ENCODE data around the gene KIR2DL3. TPM values are rescaled to one million over a fixed set of nuclear protein-coding genes. Genes with fewer than 3 reads are reported as not detected.
"Not testable (repeated sequence)": the region's sequence is repeated elsewhere in the genome, so short reads cannot be mapped to it uniquely, and the experiment has no call there.

The KIR2DL3 gene
- not detected for total RNA-seq

DNA sequence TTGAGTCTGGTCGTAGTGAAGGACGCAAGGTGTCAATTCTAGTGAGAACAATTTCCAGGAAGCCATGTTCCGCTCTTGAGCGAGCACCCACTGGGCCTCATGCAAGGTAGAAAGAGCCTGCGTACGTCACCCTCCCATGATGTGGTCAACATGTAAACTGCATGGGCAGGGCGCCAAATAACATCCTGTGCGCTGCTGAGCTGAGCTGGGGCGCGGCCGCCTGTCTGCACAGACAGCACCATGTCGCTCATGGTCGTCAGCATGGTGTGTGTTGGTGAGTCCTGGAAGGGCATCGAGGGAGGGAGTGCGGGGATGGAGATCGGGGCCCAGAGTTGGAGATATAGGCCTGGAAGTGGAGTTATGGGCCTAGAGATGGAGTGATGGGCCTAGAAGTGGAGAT, at the start of gene KIR2DL3:
Gene KIR2DL3, plus strand, starts transcription at position 208 of the 400 bp plus-strand sequence. Its CDS starts 33 bp downstream, at position 241.
- not testable (repeated sequence) for DNase-seq (ENCODE audit: low spot score)

DNA sequence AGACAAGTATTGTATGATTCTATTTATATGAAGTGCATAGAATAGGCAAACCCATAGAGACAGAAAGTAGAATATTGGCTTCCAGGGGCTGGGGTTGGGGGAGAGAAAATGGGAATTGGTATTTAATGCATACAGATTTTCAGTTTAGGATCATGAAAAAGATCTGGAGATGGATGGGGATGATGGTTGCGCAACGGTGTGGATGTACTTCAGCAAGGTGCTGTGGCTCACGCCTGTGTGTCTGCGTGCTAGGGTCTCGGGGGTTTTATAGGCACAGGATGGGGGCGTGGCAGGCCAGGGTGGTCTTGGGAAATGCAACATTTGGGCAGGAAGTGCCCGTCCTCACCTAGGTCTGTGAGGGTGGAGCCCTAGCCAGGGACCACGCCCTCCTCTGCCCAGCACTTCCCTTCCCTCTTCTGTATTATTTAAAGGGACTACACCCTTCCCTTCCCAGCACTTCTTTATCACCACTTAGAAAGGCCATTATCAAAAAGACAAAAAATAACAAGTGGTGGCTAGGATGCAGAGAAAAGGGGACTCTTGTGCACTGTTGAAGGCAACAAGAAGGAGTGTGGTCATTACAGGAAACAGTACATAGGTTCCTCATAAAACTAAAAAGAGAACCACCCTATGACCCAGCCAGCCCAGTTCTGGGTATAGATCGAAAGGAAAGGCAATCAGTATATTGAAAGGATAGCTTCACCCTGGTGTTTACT, 46.6 kb upstream of the KIR2DL3 start:
- no peak for DNase-seq (ENCODE audit: low spot score)

DNA sequence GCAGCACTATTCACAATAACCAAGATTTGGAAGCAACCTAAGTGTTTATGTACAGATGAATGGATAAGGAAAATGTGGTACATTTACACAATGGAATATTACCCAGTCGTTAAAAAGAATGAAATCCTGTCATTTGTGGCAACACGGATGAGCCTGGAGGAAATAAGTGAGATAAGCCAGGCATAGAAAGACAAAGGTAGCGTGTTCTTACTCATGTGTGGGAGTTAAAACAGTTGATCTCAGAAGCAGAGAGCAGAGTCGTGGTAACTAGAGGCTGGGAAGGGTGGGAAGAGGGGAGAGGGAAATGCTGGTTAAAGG, 46.1 kb upstream of the KIR2DL3 start:
- DNase-seq (ENCODE audit: low spot score) = no peak

DNA sequence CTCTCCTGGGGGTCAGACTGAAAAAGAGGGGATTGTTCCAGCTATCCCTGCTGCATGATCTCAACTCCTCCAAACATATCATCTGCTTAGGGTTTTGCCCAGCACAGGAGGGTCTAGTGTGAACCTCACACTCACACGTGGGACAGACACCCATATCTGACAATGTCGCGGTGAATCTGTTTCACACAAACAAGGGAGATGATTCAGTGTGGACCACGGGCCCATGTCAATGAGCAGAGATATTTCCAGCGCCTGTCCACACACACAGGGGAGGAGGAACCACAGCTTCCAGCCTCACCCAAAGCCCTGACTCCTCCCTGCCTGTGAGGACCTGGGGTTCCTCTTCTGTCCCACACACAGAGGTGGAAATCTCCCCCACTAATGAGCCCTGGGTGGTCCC, 43.7 kb upstream of the KIR2DL3 start:
- no peak for DNase-seq (ENCODE audit: low spot score)

DNA sequence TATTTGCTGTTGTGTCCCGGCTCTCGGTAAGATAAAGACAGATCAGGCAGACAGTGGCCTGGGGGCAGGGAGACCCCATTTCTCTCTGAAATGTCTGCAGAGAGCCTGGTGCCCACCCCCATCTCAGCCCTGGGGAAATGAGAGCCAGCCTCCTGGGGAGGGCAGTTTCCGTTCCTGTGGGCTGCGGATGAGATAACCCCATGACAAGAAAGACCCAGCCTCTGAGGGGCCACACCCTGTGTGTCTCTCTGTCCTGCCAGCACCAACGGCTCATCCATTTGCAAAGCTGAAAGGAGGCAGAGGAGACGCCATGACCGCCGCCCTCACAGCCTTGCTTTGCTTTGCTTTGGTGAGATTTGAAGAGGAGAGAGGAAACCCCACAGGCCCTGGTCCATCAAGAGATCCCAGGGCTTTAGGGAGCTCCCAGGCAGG, 42.2 kb upstream of the KIR2DL3 start:
- no peak for DNase-seq (ENCODE audit: low spot score)

DNA sequence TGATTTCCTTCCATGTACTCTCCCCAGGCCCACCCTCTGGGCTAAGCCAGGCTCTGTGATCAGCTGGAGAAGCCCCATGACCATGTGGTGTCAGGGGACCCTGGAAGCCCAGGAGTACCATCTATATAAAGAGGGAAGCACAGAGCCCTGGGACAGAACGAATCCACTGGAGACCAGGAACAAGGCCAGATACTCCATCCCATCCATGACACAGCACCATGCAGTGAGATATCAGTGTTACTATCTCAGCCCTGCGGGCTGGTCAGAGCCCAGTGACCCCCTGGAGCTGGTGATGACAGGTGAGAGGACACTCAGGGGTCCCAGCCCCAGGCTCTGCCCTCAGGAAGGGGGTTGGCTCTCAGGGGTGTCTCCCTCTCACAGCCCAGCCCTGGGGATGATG, 41.5 kb upstream of the KIR2DL3 start:
- no peak for DNase-seq (ENCODE audit: low spot score)

DNA sequence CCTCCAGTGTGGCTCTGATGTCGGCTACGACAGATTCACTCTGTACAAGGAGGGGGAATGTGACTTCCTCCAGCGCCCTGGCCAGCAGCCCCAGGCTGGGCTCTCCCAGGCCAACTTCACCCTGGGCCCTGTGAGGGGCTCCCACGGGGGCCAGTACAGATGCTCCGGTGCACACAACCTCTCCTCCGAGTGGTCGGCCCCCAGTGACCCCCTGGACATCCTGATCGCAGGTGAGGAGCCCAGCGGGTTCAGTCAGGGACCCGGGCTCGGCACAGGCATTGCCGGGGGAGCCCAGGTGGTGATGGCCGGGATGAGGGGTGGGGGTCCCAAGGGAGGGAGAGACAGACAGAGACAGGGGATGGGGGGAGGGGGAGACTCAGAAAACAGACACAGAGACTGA, 40.6 kb upstream of the KIR2DL3 start:
- not testable (repeated sequence) for DNase-seq (ENCODE audit: low spot score)

DNA sequence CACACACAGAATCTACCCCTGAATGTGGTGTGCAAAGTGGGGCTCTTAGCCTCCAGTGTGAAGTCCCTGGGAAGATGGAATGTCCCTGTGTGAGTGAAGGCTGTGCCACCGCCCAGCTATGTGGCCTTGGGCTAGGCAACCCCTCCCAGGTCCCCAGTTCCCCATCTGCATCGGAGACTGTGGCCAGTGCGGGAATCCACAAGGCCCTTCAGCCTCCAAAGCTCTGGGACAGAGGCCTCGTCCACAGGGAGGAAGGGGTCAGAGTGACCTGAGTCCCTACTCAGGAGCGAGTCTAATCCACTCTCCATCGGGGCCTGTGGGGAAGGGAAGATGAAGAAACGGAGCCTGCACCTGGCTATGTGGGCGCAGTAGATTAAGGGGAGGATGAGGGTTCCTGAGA, 33.4 kb upstream of the KIR2DL3 start:
- no peak for DNase-seq (ENCODE audit: low spot score)

DNA sequence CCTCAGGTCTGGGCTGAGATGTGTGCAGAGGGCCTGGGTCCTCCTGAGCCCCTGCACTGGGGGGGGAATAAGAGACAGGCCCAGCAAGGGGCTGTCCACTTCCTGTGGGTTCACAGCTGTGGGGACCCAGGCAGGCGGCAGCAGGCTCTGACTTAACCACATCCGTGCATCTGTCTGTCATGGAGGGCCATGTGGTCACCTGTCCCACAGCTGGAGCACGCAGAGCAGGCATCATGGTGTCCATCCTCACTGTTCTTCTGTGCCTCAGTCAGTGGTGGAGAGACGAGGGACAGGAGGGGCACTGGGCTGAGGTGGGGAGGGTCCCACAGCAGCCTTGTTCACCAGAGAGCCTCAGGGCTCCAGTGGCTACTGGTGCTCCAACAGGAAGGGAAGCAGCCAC, 30.4 kb upstream of the KIR2DL3 start:
- DNase-seq (ENCODE audit: low spot score) = no peak

DNA sequence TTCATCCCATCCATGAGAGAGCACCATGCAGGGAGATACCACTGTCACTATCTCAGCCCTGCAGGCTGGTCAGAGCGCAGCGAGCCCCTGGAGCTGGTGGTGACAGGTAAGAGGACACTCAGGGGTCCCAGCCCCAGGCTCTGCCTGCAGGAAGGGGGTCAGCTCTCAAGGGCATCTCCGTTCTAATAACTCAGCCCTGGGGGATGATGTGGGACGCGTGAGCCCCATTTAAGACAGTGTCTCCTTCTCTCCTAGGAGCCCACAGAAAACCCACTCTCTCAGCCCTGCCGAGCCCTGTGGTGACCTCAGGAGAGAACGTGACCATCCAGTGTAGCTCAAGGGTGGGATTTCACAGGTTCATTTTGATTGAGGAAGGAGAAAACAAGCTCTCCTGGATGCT, 29.5 kb upstream of the KIR2DL3 start:
- no peak for DNase-seq (ENCODE audit: low spot score)

DNA sequence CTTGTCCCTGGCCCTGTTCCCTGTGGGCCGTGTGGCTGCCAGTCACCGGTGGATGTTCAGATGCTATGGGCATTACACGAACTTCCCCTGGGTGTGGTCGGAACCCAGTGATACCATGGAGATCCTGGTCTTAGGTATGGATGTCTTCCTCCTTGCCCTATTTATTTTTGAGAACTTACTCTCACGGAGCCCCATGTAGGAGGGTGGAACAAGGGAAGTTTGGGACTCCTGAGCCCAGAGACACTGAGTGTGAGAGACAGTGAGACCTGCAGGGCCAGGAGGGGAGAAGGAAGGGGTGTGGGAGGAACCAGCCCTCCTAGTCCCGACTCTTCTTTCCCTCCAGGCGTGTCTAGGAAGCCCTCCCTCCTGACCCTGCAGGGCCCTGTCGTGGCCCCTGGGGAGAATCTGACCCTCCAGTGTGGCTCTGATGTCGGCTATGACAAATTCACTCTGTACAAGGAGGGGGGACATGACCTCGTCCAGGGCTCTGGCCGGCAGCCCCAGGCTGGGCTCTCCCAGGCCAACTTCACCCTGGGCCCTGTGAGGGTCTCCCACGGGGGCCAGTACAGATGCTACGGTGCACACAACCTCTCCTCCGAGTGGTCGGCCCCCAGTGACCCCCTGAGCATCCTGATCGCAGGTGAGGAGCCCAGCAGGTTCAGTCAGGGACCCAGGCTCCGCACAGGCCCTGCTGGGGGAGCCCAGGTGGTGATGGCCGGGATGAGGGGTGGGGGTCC, 28.9 kb upstream of the KIR2DL3 start:
- DNase-seq (ENCODE audit: low spot score) = no peak

DNA sequence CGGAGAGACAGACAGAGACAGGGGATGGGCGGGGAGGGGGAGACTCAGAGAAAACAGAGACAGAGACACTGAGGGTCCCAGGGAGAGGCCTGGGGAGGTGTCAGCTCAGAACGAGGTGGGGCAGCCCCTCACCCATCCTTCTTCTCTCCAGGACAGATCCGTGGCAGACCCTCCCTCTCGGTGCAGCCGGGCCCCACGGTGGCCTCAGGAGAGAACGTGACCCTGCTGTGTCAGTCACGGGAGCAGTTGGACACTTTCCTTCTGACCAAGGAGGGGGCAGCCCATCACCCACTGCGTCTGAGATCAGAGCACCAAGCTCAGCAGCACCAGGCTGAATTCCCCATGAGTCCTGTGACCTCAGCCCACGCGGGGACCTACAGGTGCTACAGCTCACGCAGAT, 28.4 kb upstream of the KIR2DL3 start:
- not testable (repeated sequence) for DNase-seq (ENCODE audit: low spot score)

DNA sequence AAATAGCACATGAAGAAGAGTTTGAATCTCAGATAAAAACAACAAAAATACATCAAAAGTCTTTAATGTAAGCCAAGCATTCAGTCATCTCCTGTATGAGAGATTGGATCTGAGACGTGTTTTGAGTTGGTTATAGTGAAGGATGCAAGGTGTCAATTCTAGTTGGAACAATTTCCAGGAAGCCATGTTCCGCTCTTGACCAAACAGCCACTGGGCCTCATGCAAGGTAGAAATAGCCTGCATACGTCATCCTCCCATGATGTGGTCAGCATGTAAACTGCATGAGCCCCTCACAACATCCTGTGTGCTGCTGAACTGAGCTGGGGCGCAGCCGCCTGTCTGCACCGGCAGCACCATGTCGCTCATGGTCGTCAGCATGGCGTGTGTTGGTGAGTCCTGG, 14.2 kb upstream of the KIR2DL3 start, which contains the start of gene KIR3DL3:
Gene KIR3DL3, plus strand, starts transcription at position 301 of the 400 bp plus-strand sequence. Its CDS starts 55 bp downstream, at position 356.
- DNase-seq (ENCODE audit: low spot score) = no peak

DNA sequence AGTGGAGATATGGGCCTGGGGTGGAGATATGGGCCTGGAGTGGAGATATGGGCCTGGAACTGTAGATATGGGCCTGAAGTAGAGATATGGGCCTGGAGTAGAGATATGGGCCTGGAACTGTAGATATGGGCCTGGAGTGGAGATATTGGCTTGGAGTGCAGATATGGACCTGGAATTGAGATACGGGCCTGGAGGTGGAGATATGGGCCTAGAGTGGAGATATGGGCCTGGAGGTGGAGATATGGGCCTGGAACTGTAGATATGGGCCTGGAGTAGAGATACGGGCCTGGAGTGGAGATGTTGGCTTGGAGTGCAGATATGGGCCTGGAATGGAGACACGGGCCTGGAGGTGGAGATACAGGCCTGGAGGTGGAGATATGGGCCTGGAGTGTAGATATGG, 13.7 kb upstream of the KIR2DL3 start:
- no peak for DNase-seq (ENCODE audit: low spot score)

DNA sequence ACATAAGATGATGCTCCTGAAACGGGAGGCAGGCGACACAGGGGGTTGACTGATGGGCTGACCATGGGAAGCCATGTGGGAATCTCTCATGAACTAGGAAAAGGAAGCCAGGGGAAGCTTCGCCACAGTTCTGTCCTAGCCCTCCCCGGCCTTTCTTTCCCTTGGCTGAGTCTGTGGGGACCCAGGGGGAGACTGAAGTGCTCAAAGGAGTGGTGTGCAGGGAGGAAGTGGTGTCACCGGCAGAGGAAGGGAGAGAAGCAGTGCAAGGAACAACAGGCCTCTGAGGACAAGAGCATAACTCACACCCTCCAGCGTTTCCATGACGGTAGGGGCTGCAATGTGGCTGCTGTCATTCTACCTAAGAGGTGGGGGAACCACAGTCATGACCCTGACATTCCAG, 13.0 kb upstream of the KIR2DL3 start:
- no peak for DNase-seq (ENCODE audit: low spot score)

DNA sequence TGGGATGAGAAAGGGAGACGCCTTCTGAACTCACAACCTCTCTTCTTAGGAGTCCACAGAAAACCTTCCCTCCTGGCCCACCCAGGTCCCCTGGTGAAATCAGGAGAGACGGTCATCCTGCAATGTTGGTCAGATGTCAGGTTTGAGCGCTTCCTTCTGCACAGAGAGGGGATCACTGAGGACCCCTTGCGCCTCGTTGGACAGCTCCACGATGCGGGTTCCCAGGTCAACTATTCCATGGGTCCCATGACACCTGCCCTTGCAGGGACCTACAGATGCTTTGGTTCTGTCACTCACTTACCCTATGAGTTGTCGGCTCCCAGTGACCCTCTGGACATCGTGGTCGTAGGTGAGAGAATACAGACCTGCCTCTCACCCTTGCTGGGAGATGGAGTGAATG, 10.8 kb upstream of the KIR2DL3 start:
- DNase-seq (ENCODE audit: low spot score) = no peak

DNA sequence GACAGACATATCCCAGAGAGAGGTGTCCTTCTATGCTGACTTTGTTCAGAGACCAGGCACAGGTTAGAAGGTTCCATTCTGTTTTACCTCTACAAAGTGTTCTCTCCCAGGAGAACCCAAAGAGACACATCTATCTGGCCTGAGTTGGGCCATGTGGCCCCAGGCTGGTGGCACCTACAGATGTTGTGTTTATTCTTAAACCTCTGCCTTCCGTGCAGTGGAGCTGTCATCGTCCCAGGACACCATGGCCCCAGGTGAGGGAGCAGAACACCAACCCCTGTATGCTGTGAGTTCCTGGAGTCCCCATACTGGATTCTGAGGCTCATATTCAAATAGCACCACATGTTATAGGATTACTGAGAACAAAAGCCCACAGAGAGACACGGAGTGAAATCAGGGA, 10.1 kb upstream of the KIR2DL3 start:
- no peak for DNase-seq (ENCODE audit: low spot score)

DNA sequence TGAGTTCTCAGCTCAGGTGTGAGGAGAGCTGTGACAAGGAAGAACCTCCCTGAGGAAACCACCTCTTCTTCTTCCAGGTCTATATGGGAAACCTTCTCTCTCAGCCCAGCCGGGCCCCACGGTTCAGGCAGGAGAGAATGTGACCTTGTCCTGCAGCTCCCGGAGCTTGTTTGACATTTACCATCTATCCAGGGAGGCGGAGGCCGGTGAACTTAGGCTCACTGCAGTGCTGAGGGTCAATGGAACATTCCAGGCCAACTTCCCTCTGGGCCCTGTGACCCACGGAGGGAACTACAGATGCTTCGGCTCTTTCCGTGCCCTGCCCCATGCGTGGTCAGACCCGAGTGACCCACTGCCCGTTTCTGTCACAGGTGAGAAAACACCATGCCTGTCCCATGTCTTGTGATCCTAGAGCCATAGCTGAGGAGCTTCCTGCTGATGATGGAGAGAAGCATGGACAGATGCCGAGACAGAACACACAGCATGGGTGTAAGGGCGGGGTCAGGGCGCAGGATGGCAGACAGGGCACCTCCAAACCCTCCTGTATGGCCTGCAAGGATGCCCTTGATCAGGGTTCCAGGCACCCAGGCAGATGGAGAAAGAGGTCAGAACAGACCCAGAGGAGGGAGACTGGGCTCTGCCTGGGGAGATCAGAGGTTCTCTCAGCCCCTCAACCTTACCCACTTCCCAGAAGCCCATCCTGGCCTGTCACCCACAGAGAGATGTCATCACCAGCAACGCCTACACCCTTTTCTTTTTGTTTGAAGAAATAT, 8.7 kb upstream of the KIR2DL3 start:
- no peak for DNase-seq (ENCODE audit: low spot score)

DNA sequence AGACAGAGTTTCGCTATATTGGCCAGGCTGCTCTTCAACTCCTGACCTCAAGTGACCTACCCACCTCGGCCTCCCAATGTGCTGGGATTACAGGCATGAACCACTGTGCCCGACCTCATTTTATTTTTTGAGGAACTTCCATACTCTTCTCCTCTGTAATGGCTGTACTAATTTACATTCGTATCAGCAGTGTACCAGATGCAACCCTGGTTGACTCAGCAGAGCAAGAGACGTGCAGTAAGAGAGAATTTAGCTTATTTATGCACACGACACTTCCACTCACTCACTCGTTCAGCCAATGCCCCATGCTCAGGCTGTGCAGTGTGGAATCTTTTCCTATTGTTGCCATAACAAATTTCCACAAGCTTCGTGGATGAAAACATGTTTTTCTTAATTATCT, 7.1 kb upstream of the KIR2DL3 start:
- DNase-seq (ENCODE audit: low spot score) = no peak

DNA sequence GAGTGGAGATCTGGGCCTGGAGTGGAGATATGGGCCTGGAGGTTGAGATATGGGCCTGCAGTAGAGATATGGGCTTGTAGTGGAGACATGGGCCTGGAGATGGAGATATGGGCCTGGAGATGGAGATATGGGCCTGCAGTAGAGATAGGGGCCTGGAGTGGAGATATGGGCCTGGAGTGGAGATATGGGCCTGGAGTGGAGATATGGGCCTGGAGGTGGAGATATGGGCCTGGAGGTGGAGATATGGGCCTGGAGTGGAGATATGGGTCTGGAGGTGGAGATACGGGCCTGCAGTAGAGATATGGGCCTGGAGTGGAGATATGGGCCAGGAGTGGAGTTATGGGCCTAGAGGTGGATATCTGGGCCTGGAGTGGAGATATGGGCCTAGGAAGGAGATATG, 402 bp downstream of the KIR2DL3 start:
- DNase-seq (ENCODE audit: low spot score) = no peak

DNA sequence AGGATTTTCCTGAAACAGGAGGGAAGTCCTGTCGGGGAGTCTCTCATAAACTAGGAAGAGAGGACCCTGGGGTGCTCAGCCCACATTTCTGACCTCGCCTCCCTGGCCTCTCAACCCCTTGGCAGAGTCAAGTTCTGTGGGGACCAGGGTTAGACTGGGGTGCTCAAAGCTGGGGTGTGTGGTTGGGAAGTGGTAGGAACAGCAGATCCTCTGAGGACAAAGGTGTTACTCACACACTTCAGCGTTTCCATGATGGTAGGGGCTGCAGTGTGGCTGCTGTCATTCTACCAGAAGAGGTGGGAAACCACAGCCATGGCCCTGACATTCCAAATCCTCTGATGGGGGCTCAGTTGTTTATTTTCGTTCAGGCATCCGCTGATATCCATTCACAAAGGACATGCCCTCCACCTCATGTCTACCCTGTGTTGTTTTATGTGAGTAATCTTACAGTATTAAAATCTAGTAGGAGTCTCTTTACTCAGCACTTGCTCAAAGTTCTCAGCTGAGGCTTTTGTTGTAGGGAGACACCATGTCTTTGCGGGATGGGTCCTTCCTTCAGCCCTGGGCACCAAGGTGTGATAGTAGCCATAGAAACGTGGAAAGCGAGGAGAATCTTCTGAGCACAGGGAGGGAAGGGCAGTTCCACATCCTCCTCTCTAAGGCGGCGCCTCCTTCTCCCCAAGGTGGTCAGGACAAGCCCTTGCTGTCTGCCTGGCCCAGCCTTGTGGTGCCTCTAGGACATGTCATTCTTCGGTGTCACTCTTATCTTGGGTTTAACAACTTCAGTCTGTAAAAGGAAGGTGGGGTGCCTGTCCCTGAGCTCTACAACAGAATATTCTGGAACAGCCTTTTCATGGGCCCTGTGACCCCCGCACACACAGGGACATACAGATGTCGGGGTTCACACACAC, 1.5 kb downstream of the KIR2DL3 start:
- no peak for DNase-seq (ENCODE audit: low spot score)

DNA sequence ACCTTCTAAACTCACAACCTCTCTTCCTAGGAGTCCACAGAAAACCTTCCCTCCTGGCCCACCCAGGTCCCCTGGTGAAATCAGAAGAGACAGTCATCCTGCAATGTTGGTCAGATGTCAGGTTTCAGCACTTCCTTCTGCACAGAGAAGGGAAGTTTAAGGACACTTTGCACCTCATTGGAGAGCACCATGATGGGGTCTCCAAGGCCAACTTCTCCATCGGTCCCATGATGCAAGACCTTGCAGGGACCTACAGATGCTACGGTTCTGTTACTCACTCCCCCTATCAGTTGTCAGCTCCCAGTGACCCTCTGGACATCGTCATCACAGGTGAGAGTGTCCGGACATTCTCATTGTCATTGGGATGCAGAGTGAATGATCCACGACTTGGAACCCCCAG, 3.6 kb downstream of the KIR2DL3 start:
- DNase-seq (ENCODE audit: low spot score) = not testable (repeated sequence)

Measured in mucosa of gallbladder (tissue), 1 donor.